GM23338 (cell line): ENCODE data around the gene RPL31. TPM values are rescaled to one million over a fixed set of nuclear protein-coding genes. Genes with fewer than 3 reads are reported as not detected.

ENCODE experiments used
- ATAC-seq: fragments of 200-7000 bp; cut with Tn5 transposase; 3 replicates; pipeline ENCODE4 v1.9.1; 2020
- DNase-seq: peaks from one replicate; pipeline ENCODE4 v3.0.0-alpha.2; 2015; ENCODE audit warnings: low spot score
- H2AFZ ChIP-seq: fragments of 200-600 bp; sonication (generic); 2 replicates; pipeline ENCODE4 v1.8.0; 2016; ENCODE audit warnings: antibody characterized with exemption, mild to moderate bottlenecking, moderate library complexity
- H3F3A ChIP-seq: fragments of 200-600 bp; sonication (generic); replicated peaks from 2 replicates; pipeline ENCODE4 v1.8.0; 2017; ENCODE audit warnings: antibody characterized with exemption, mixed run types, low read depth
- H3K27ac ChIP-seq: fragments of 200-600 bp; sonication (generic); 2 replicates; pipeline ENCODE4 v1.6.1; 2016; ENCODE audit warnings: low read depth
- H3K27me3 ChIP-seq: fragments of 200-600 bp; sonication (generic); 2 replicates; pipeline ENCODE4 v1.8.0; 2016; ENCODE audit warnings: mild to moderate bottlenecking, mixed run types, moderate library complexity; ENCODE audit not compliant: insufficient read depth
- H3K36me3 ChIP-seq: fragments of 200-600 bp; sonication (generic); 2 replicates; pipeline ENCODE4 v1.8.0; 2016; ENCODE audit warnings: mild to moderate bottlenecking; ENCODE audit not compliant: insufficient read depth
- H3K4me1 ChIP-seq: fragments of 200-600 bp; sonication (generic); 2 replicates; pipeline ENCODE4 v1.8.0; 2016; ENCODE audit warnings: mild to moderate bottlenecking, moderate library complexity; ENCODE audit not compliant: insufficient read depth
- H3K4me2 ChIP-seq: fragments of 200-600 bp; sonication (generic); 2 replicates; pipeline ENCODE4 v1.7.1; 2017; ENCODE audit warnings: mixed run types
- H3K4me3 ChIP-seq: fragments of 200-600 bp; sonication (generic); 2 replicates; pipeline ENCODE4 v1.6.1; 2016; ENCODE audit warnings: mixed run types
- H3K79me2 ChIP-seq: fragments of 200-600 bp; sonication (generic); replicated peaks from 2 replicates; pipeline ENCODE4 v1.8.0; 2017; ENCODE audit warnings: mild to moderate bottlenecking; ENCODE audit not compliant: insufficient read depth
- H3K9me2 ChIP-seq: fragments of 200-600 bp; sonication (generic); 2 replicates; pipeline ENCODE4 v1.8.0; 2017; ENCODE audit not compliant: insufficient read depth
- H4K20me1 ChIP-seq: fragments of 200-600 bp; sonication (generic); replicated peaks from 2 replicates; pipeline ENCODE4 v1.8.0; 2017; ENCODE audit warnings: mild to moderate bottlenecking; ENCODE audit not compliant: insufficient read depth
- H3K27ac Mint-ChIP-seq: 2 replicates; pipeline ENCODE4 v1.8.0; 2020; ENCODE audit warnings: inconsistent platforms, mild to moderate bottlenecking, moderate library complexity, mixed read lengths
- H3K27me3 Mint-ChIP-seq: 3 replicates; pipeline ENCODE4 v1.8.0; 2022; ENCODE audit warnings: low read depth, mild to moderate bottlenecking, moderate library complexity, mixed read lengths, inconsistent platforms; ENCODE audit not compliant: insufficient read depth, poor library complexity
- H3K36me3 Mint-ChIP-seq: 3 replicates; pipeline ENCODE4 v1.8.0; 2021; ENCODE audit warnings: low read depth, mild to moderate bottlenecking, inconsistent platforms, moderate library complexity, mixed read lengths
- H3K4me1 Mint-ChIP-seq: 3 replicates; pipeline ENCODE4 v1.8.0; 2020; ENCODE audit warnings: mild to moderate bottlenecking, inconsistent platforms, mixed read lengths
- H3K4me3 Mint-ChIP-seq: 3 replicates; pipeline ENCODE4 v1.8.0; 2021; ENCODE audit warnings: moderate library complexity, mild to moderate bottlenecking, inconsistent platforms, mixed read lengths
- H3K9me3 Mint-ChIP-seq: 3 replicates; pipeline ENCODE4 v1.8.0; 2020; ENCODE audit warnings: moderate library complexity, mild to moderate bottlenecking, inconsistent platforms, mixed read lengths
- CTCF ChIP-seq, 2 experiments: fragments of 200-600 bp in 1 of 2; sonication (generic) in 1 of 2; conservative IDR thresholded peaks; 2 replicates each; pipeline versions ENCODE4 v1.5.1 to v1.6.1; 2016 to 2017; ENCODE audit warnings: antibody characterized with exemption in 2 of 2, low read depth in 2 of 2, mild to moderate bottlenecking in 2 of 2, moderate library complexity in 1 of 2
- ETS1 ChIP-seq: IDR thresholded peaks from 2 replicates; pipeline ENCODE4 v1.6.1; 2016; ENCODE audit warnings: antibody characterized with exemption
- EZH2 ChIP-seq: fragments of 200-600 bp; sonication (generic); IDR thresholded peaks from one replicate; pipeline ENCODE4 v1.8.0; 2017; ENCODE audit warnings: antibody characterized with exemption, mild to moderate bottlenecking, low read depth; ENCODE audit not compliant: unreplicated experiment
- EZH2phosphoT487 ChIP-seq: fragments of 200-600 bp; sonication (generic); IDR thresholded peaks from one replicate; pipeline ENCODE4 v1.8.1; 2018; ENCODE audit warnings: antibody characterized with exemption; ENCODE audit not compliant: unreplicated experiment
- JUNB ChIP-seq: IDR thresholded peaks from one replicate; pipeline ENCODE4 v1.6.1; 2016; ENCODE audit warnings: antibody characterized with exemption; ENCODE audit not compliant: unreplicated experiment
- NANOG ChIP-seq: IDR thresholded peaks from 2 replicates; pipeline ENCODE4 v1.6.1; 2016; ENCODE audit warnings: antibody characterized with exemption, borderline replicate concordance
- POLR2AphosphoS5 ChIP-seq: IDR thresholded peaks from 2 replicates; pipeline ENCODE4 v1.6.1; 2016; ENCODE audit warnings: antibody characterized with exemption, low read depth
- REST ChIP-seq: IDR thresholded peaks from one replicate; pipeline ENCODE4 v1.6.1; 2018; ENCODE audit warnings: antibody characterized with exemption; ENCODE audit not compliant: unreplicated experiment
- STAT1 ChIP-seq: IDR thresholded peaks from one replicate; pipeline ENCODE4 v1.6.1; 2016; ENCODE audit warnings: antibody characterized with exemption; ENCODE audit not compliant: unreplicated experiment
- ZNF114 ChIP-seq: fragments of 250-450 bp; sonication (Bioruptor Pico); IDR thresholded peaks from 2 replicates; pipeline ENCODE4 v1.5.0; 2020; ENCODE audit warnings: mild to moderate bottlenecking, moderate library complexity
- ZNF331 ChIP-seq: fragments of 250-450 bp; sonication (Bioruptor Pico); IDR thresholded peaks from 2 replicates; pipeline ENCODE4 v1.5.0; 2020; ENCODE audit warnings: low read depth, mild to moderate bottlenecking, moderate library complexity
- ZNF462 ChIP-seq: fragments of 250-450 bp; sonication (Bioruptor Pico); IDR thresholded peaks from 2 replicates; pipeline ENCODE4 v1.5.0; 2020; ENCODE audit warnings: mild to moderate bottlenecking, moderate library complexity
- polyA plus RNA-seq: library from polyadenylated mRNA; unstranded; fragments of >200 nt; fragmentation: Nextera tagmentation; extraction: Ambion mirVana; gene quantifications from 2 replicates; pipeline ENCODE4 v1.2.1, GENCODE V29; 2016
- total RNA-seq: library from RNA; depleted of rRNA; stranded (reverse); fragments of >200 nt; shearing (Covaris generic); gene quantifications from 2 replicates; pipeline ENCODE4 v1.2.3, GENCODE V29; 2014

The RPL31 gene
- total and polyA plus RNA-seq, 2 experiments from 2014 or later, result 819 to 3,213 TPM

- no peak for DNase-seq
- no peak for TF ChIP-seq EZH2
- TF ChIP-seq POLR2AphosphoS5, result no peak
- no peak for TF ChIP-seq EZH2phosphoT487
- TF ChIP-seq ZNF114 (CRISPR knock-in tag), result no peak
- no peak for TF ChIP-seq ETS1
- TF ChIP-seq CTCF (conservative IDR thresholded peaks at IDR 0.05; ENCODE audit: low read depth in 2 of 2), result no peak
- TF ChIP-seq JUNB, result no peak
- no peak for TF ChIP-seq ZNF331 (CRISPR knock-in tag)
- no peak for TF ChIP-seq STAT1
- no peak for TF ChIP-seq ZNF462
- TF ChIP-seq NANOG, result no peak
- no peak for TF ChIP-seq REST
- Histone ChIP-seq H3K27me3 (no peaks in the 10 kb centered on the region), H3K36me3 (peaks cover 7% of the 10 kb centered on the region; the same call in 1 of the 2 replicates), H3K4me2 (no peak overlapping the region), H3F3A (no peaks in the 10 kb centered on the region), H4K20me1 (no peaks in the 10 kb centered on the region), H3K4me3 (no peak overlapping the region), H3K79me2 (no peaks in the 10 kb centered on the region), H3K4me1 (peaks cover 4% of the 10 kb centered on the region; the same call in 1 of the 2 replicates), H3K9me2 (no peaks in the 10 kb centered on the region), H3K27ac (no peak overlapping the region), H2AFZ (no peak overlapping the region)
- peaks cover 29% of the 10 kb centered on the region for H3K4me1 Mint-ChIP-seq
- H3K9me3 Mint-ChIP-seq, result no peaks in the 10 kb centered on the region
- ATAC-seq, result peak; percentile 49
- H3K27me3 Mint-ChIP-seq, result peaks cover 9% of the 10 kb centered on the region
- no peak overlapping the region; the same call in 1 of the 2 replicates for H3K27ac Mint-ChIP-seq
- H3K36me3 Mint-ChIP-seq, result peaks cover 42% of the 10 kb centered on the region
- no peak overlapping the region for H3K4me3 Mint-ChIP-seq
Measured at GRCh38 chr2:101047075-101047766, 45.1 kb downstream of the RPL31 start.
